GM19324 (cell line): ENCODE results near the gene UBQLN4.
A peak's percentile ranks its signal among the peaks of the same experiment; 100 is the strongest.

Source experiments
- ATAC-seq: cut with Tn5 transposase; IDR thresholded peaks from one replicate; pipeline ENCODE4 v1.9.1; 2021; ENCODE audit warnings: mild to moderate bottlenecking, moderate library complexity; ENCODE audit not compliant: unreplicated experiment, low FRiP score

The UBQLN4 gene

DNA sequence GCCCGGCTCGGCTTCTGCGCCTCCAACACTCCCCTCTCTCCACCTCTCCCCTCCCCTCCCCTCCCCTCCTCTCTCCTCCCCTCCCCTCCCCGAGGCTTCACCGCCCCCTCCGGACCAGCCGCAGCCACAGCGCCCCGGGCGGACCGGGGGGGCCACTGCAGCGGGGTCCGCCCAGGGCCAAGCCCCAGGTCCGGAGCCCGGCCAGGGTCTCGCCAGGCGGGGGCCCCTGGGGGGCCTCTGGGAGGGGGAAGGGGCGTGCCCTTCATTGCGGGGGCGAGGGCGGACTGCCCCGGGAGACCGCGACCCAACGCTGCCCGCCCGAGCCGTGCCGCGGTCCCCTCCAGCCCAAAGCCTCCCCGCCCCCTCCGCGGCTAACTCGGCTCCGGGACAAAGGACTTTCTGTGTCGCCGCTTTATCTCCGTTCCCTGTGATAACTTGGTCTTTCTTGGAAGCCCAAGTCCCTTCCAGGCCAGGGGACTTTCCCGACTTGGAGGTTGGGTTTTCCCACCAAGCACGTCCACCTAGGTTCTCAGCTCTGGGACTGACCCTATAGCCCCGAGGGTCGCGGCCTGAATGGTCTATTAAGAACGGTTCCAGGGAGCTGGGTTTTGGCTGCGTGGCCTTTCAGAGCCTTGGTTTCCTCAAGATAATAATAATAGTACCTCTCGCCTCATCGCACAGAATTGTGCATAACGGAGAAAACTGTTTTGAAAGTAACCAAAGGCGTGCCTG is at the start of gene UBQLN4:
Gene UBQLN4, minus strand, starts transcription at position 31 of the 732 bp plus-strand sequence. CDS start 97 bp downstream, outside the sequence.
- ATAC-seq = peak; percentile 58

DNA sequence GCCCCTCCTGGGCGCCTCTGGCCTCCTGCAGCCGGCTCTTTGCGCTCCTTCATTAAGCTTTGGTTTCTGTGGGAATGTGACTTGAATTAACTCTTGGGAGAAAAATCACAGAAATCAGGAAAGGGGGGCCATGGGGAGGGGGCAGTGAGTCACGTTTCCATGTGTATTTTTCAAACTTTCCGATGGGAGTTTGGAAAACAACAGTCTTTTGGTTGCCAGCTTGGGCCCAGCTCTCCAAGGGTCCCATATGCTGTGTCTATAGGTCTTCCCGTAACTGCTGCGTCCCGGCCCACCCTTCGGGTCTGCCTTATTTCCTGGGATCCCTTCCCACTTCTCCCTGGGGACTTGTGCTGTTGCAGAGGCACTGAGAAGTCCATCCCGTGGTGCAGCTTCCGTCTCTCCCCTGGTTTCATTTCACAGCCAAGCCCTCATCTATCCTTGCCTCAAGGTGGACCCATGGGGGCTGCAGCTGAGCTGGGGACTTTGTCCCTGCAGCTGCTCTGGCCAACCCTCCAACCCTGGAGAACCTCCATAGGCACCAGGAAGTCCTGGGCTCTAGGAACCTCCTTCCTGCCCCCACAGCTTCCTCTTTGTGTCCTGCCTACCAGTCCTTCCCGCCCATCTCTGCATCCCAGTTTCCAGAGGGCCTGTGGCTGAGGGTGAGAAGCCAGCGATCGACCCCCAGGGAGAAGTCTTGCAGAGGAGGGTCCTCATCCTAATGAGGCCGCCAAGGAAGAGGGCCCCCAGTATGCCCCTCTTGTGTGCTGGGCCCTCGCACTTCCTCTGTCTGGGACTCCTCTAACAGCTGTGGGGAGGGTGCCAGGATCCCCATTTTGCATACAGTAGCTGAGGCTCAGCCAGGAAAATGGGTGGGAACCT is 49.3 kb upstream of the UBQLN4 start:
- no peak for ATAC-seq

GRCh38 chr1:156101880-156102279 is 48.3 kb upstream of the UBQLN4 start:
- no peak for ATAC-seq

DNA sequence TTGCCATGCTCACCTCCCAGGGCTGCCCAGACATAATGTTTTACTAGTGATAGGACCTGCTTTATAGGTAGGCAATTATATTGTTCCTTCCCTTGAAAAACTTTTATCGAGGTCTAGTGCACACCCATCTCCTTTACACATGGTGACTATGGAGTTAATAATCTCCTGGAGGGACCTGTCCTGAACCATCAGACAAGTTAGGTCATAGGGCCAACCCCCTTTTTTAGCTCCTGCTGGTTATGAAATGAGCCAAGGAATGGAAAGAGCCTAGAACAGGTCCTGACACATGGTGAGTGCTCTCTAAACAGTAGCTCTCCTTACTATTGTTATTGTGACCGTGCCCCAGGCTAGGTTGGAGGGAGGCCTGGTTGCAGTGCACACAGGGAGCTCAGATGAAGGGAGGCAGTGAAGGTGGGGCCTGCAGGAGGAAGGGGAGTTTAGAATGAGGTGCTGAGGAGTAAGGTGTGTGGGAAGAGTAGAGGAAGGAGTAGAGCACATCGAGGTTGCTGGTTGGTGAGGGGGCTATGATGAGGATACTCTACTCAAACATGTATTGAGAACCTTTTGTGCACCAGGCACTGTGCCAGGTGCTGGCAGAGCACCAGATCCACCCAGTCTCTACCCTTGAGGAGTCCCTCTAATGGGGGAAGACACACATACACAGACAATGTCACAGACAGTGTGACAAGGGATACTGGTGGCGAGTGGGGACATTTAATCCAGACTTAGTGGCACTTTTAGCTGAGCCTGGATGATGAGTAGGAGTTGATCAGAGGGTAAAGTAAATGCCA is 46.8 kb upstream of the UBQLN4 start:
- no peak for ATAC-seq

- ATAC-seq = no peak
These were observed 45.7 kb upstream of the UBQLN4 start for GRCh38 chr1:156099282-156099681.

DNA sequence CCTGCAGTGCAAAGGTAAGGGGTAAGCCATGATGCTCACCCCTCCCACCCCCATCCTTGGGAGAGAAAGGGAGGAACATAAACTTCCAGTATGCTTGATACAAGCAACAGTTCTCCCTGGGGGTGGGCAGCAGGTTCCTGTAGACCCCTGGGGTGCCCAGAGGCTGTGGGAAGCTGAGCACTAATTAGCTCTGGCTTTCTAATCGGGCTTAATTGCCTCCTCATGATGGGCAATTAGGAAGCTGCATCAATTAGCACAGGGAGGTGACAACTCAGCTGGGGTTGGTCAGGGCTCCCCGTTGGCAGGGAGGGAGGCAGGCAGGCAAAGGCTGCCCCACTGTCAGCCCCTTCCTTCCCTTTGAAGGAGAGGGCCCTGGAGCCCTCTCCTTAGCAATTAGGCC is 45.2 kb upstream of the UBQLN4 start:
- ATAC-seq = no peak

DNA sequence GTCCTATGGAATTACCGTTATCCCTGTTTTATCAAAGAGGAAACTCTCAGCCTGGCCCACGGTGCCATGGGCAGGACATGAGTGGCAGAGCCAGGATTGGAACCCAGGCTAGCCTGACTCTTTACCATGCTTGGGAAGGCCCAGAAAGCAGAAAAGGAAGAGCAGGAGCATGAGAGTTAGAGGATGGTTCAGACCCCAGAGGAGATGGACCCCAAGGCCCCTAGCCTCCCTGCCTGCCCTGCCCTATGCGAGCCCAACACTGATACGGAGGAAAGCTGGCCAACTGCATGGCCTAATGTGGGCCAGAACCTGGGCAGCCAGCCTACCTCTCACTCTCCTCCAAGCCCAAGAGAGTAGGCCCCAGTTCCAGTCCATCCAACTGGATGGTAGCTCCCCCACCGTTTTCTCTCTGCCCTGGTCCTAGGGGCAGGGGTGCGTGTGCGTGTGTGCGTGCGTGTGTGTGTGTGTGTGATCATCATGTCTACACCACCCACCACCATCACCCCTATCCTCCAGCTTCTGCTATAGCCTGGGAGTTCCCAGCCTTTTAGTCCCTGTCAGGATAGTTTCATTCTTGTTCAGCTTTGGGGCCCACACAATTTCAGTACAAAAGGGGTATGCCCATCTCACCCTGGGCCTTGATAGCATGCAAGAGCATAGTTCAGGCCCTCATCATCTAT is 44.0 kb upstream of the UBQLN4 start:
- no peak for ATAC-seq

GRCh38 chr1:156096640-156097391 is 43.2 kb upstream of the UBQLN4 start:
- peak; percentile 61 for ATAC-seq

GRCh38 chr1:156095906-156096508 is 42.4 kb upstream of the UBQLN4 start:
- no peak for ATAC-seq

- no peak for ATAC-seq
These were observed 38.0 kb upstream of the UBQLN4 start for GRCh38 chr1:156091610-156092009.

GRCh38 chr1:156090840-156091188 is 37.2 kb upstream of the UBQLN4 start:
- peak; percentile 66 for ATAC-seq

DNA sequence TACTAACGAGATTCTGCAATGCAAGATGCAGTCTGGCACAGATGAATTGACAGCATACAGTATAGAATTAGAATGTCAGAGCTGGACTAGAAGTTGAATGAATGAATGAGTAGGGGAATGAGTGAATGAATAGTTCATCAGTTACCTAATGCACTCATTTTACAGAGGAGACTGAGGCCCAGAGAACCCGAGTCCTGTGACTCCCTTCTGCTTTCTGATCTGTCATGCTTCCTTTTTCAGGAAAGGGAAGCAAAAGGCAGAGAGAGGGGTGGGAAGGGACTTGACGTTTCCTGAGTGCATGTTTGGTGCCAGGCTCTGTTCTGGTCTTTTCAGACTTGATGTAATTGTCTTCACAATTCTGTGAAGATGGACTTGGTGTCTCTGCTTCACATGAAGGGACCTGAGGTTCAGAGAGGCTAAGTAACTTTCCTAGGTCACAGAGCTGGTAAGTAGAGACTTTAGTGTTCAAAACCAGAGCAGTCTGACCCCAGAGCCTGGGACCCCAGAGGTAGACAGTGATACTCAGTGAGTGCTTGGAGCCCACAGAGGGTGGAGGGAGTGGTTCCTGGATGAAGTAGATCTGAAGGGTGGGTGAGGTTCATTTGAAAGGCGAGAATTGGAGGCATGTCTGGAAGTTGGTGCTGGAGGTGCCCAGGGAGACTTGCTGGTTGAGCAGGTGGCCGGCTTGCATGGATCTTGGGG is 36.7 kb upstream of the UBQLN4 start:
- no peak for ATAC-seq

DNA sequence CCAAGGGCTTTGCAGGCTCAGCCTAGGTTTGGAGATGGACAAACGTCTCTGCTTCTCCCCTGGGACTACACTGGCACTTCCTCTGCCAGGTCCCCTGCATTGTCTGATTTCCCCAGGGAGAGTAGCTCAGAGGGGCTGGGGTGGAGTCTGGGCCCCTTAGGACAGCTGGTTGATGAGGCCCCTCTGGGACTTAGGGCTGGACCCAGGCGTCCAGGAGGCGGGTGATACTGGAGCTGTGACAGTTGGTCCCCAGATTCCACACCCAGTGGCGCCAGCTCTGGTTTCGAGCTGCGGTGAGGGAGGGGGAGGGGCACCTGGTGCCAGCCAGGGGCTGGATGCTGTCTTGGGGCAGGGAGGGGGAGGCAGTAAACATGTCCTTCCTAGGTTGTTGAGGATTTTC is 36.1 kb upstream of the UBQLN4 start:
- ATAC-seq = no peak

DNA sequence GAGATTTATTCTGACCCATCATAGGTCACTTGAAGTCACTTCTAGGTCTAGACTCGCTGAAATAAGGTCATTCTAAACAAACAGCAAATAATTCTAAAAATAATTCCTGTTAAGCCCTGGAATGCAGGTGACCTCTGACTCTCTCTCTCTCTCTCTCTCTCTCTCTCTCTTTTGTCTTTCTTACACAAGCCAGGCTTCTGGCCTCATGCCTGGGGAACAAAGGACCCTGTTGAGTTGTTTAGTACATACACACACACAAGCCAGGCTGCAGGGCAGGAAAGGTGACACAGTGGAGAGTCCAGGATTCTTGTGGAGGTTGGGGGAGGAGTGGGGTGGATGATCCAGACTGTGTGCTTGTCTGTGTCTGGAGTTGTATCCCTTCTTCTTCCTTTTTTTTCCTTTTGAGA is 32.7 kb upstream of the UBQLN4 start:
- no peak for ATAC-seq

DNA sequence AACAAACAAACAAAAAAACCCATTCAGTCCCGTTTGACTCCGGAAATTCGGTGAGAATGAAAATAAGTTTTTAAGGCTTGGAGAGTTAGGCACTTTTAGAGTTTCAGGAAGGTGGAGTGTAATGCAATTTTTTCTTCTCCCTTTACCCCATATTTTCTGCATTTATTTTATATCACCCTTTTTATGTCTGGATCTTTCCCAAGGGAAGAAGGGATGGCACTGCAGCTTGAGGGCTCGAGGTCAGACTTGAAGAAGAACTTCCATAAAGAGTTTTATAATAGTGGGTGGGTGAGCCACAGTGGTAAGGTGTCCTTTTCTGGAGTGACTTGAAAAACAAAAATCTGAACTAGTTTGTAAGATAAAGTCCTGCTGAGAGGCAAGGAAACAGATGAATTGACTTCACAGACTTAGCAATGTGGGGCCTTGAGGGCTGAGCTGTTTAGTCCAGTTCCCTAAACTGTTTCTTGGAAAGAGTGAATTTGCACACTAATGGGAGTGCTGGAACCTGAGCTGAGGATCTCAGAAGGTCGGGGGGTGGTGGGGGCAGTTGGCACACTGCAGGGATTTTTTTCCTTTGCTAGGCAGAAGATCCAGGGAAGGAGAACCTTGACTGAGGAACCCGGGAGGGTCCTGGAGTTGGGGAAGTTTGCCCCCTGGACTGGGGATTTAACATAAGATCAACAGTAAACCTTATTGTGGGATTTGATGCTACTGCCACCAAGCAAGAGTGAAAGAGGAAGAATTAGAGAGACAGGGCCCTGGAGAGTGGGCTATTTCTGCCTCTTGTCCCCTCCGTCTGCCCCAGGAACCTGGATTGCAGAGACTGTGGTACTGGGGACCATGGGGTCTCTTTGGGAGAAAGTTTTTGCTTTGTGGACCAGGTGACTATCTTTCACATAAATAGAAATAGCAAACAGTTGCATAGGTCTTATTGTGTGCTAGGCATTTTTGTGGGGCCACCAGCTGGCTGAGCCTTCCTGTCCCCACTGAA is 30.5 kb upstream of the UBQLN4 start:
- ATAC-seq = no peak

DNA sequence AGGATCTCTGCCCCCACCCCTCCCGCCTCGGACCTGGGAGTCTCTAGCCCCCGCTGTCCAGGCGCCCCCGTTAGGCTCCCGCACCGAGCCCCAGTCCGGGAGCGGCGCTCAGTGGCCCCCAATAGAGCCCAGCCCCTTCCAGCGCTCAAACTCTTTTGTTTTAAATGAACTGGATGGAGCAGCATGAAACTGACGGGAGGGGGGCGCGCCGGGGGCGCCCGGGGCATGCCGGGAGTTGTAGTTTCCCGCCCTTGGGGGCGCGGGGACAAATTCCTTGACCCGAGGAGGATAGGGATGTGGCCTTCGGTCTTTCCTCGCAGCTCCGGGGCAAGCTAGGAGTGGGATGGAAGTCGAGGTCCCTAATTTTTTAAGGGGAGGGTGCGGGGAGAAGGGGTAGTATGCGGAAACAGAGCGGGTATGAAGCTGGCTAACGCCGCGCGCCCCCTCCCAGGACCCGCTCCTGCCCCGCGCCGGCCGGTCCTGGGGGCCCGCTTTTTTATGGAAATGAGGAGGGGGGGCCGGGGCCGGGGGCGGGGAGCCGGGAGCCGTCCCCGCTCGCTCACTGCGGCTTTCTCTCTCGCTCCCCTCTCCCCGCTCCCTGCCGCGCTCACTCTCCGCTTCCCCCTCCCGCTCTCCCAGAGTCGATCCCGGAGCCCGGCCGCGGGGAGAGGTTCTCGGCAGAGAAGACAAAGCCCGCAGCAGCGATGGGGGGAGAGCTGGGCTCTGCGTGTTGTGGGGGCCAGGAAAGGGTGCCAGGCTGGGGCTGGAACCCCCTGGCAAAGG is 28.9 kb upstream of the UBQLN4 start, which contains the start of gene MEX3A:
Gene MEX3A, minus strand, starts transcription at position 157 of the 783 bp plus-strand sequence. CDS start 467 bp downstream, outside the sequence.
- ATAC-seq = no peak

DNA sequence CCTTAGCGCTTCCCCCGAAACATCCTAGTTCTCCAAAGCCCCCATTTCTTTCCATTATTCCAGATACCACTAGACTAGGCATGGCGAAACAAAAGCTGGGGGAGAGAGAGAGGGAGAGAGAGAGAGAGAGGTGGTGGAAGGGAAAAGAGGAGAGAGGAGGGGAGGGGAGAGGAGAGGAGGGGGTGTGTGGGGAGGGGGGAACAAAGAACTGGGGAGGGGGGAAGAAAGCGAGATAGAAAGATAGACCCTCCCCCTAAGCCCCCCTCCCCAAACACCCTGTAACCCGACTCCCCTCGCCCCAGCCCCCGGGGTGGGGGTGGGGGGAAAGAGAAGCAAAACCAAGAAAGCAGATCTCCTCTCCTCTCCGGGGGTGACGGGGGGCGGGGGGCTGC is 28.3 kb upstream of the UBQLN4 start:
- no peak for ATAC-seq
